CD4-positive, alpha-beta memory T cell (primary cell): ENCODE measurements around the gene UGT3A2. TPM values are rescaled to one million over a fixed set of nuclear protein-coding genes. Genes with fewer than 3 reads are reported as not detected.
"Not testable (repeated sequence)": the region's sequence is repeated elsewhere in the genome, so short reads cannot be mapped to it uniquely, and the experiment has no call there.

ENCODE experiments used
- CTCF ChIA-PET: fragments of 350-600 bp; sonication (Branson Sonifier 250); formaldehyde crosslinking; loops from one replicate; lab custom pipeline; 2021; ENCODE audit warnings: inconsistent platforms; ENCODE audit not compliant: partially characterized antibody; lab: Charles Lee
- POLR2A ChIA-PET: fragments of 350-600 bp; sonication (Branson Sonifier 250); formaldehyde crosslinking; loops from one replicate; lab custom pipeline; 2021; ENCODE audit not compliant: partially characterized antibody; lab: Charles Lee
- DNase-seq, 5 donors: peaks; one replicate each; pipeline versions ENCODE4 v3.0.0 to v3.0.0-alpha.2; 2020 to 2022; ENCODE audit warnings: mixed read lengths in 1 of 5
- H3K27ac ChIP-seq: one replicate; pipeline ENCODE4 v1.7.0; 2013; ENCODE audit warnings: low read depth, low read length
- H3K27me3 ChIP-seq: 2 replicates; pipeline ENCODE4 v1.7.0; 2013; ENCODE audit warnings: mild to moderate bottlenecking, low read length, moderate library complexity; ENCODE audit not compliant: insufficient read depth
- H3K36me3 ChIP-seq: 2 replicates; pipeline ENCODE4 v1.7.0; 2013; ENCODE audit warnings: mild to moderate bottlenecking, low read length, moderate library complexity; ENCODE audit not compliant: insufficient read depth
- H3K4me1 ChIP-seq: 2 replicates; pipeline ENCODE4 v1.7.0; 2013; ENCODE audit warnings: mild to moderate bottlenecking, low read length, moderate library complexity; ENCODE audit not compliant: insufficient read depth
- H3K4me3 ChIP-seq, 2 donors: one replicate each; pipeline ENCODE4 v1.7.0; 2013; ENCODE audit warnings: low read length in 2 of 2, mild to moderate bottlenecking in 1 of 2
- H3K9me3 ChIP-seq, 2 donors: one replicate each; pipeline ENCODE4 v1.7.0; 2013; ENCODE audit warnings: low read length in 2 of 2, control low read depth in 1 of 2; ENCODE audit not compliant: control insufficient read depth in 1 of 2
- H3K27ac Mint-ChIP-seq, 7 donors: one replicate each; pipeline ENCODE4 v1.8.0; 2020 to 2021; ENCODE audit warnings: mixed read lengths in 7 of 7, mild to moderate bottlenecking in 6 of 7, inconsistent platforms in 3 of 7, moderate library complexity in 3 of 7
- H3K27me3 Mint-ChIP-seq, 2 donors: one replicate each; pipeline ENCODE4 v1.8.0; 2020 to 2021; ENCODE audit warnings: mixed read lengths in 2 of 2
- H3K36me3 Mint-ChIP-seq, 2 donors: one replicate each; pipeline ENCODE4 v1.8.0; 2020 to 2021; ENCODE audit warnings: mixed read lengths in 2 of 2, inconsistent platforms in 1 of 2, mild to moderate bottlenecking in 1 of 2
- H3K4me1 Mint-ChIP-seq, 4 donors: one replicate each; pipeline ENCODE4 v1.8.0; 2020 to 2021; ENCODE audit warnings: mixed read lengths in 4 of 4, mild to moderate bottlenecking in 1 of 4
- H3K4me3 Mint-ChIP-seq, 8 donors: one replicate each; pipeline ENCODE4 v1.8.0; 2020 to 2021; ENCODE audit warnings: mixed read lengths in 8 of 8, mild to moderate bottlenecking in 7 of 8, moderate library complexity in 6 of 8, inconsistent platforms in 3 of 8
- H3K9me3 Mint-ChIP-seq, 8 donors: one replicate each; pipeline ENCODE4 v1.8.0; 2020 to 2021; ENCODE audit warnings: mixed read lengths in 8 of 8, mild to moderate bottlenecking in 5 of 8, inconsistent platforms in 3 of 8, moderate library complexity in 1 of 8
- intact Hi-C: fragments of 100-400 bp; cut with micrococcal nuclease; formaldehyde crosslinking; loops from one replicate; pipeline ENCODE4 v1.15.1; 2023
- polyA plus RNA-seq, 2 donors: library from polyadenylated mRNA; unstranded; fragments of 300-500 nt; fragmentation: Illumina TruSeq; gene quantifications; one replicate each; pipeline ENCODE4 v1.2.3, GENCODE V29; 2021
- total RNA-seq, 2 experiments: library from RNA; stranded (reverse); gene quantifications; one replicate each; pipeline ENCODE4 v1.2.3, GENCODE V29; 2021

Gene UGT3A2
- total and polyA plus RNA-seq, 4 experiments from 2014 or later: 0.17 TPM; not detected in 3

DNA sequence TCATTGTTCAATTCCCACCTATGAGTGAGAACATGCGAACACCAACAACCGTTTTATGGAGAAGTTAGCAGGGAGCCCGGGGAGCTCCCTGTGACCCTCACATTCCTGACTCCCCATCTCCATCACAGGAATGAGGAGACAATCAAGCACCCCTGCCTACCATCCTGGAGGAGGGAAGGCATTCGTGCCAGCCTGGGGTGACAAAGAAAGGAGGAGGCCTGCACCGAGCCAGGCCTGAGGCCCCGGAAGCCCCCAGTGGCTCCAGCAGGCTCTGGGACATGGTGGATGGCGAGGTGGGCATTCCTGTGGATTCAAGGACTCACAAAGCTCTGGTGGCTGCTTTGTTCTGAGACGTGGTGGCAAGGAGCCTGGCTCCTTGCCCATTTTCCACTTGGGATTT lies 39.0 kb downstream of the UGT3A2 start:
- Mint-ChIP-seq H3K36me3 (no peaks in the 10 kb centered on the region), H3K27ac (no peak overlapping the region)

DNA sequence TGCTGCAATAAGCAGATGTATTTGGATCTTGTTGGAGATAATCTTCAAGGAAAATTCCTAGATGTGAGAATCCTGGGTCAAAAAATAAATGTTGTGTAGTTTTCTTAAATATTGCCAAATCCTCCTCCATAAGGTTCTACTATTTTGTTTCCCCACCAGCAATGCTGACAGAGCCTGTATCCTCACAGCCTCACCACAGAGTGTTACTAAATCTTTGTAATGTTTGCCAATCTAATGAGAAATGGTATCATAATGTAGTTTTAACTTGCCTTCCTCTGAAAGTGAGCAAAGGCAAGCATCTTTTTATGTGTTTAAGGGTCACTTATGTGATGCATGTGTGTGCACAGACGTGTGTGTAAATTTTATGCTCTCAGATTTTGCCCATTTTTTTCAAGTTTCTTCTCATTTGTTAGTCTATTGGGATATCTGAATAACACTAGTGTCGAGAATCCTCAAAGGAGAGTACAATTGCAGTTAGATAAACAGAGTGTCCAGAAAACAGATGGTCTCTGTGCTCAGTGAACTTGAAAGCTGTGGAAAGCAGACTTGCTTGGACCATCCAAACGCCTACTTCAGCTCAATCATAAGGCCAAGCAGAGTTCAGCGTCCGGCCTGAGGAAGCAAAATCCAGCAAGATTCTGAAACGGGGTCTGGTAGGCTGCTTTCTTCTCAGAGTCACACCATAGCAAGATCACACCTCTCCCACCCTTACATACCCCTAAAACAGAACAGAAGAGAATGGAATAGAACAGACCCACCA lies 39.8 kb downstream of the UGT3A2 start:
- Histone ChIP-seq H3K9me3 (no peaks in the 10 kb centered on the region), H3K4me3 (no peak overlapping the region), H3K27ac (no peak overlapping the region), H3K36me3 (no peaks in the 10 kb centered on the region), H3K27me3 (no peaks in the 10 kb centered on the region), H3K4me1 (no peaks in the 10 kb centered on the region)
- H3K27me3 Mint-ChIP-seq: peaks cover 6 to 23% of the 10 kb centered on the region in 2 donors
- POLR2A ChIA-PET: no interaction called here
- no peak overlapping the region for H3K27ac Mint-ChIP-seq
- DNase-seq: no peak
- CTCF ChIA-PET: no interaction called here
- peaks cover 2 to 19% (median 6%) of the 10 kb centered on the region in 8 donors for H3K9me3 Mint-ChIP-seq
- H3K4me1 Mint-ChIP-seq: no peaks in the 10 kb centered on the region
- H3K36me3 Mint-ChIP-seq: no peaks in the 10 kb centered on the region
- intact Hi-C loops: no loop called here
- H3K4me3 Mint-ChIP-seq: no peak overlapping the region

More for the DNA sequence above, 39.0 kb downstream of the UGT3A2 start:
- Mint-ChIP-seq H3K4me1 (no peaks in the 10 kb centered on the region), H3K27me3 (peaks cover 6 to 27% of the 10 kb centered on the region in 2 donors), H3K4me3 (no peak overlapping the region), H3K9me3 (peaks cover 2 to 19% (median 6%) of the 10 kb centered on the region in 8 donors)
- Histone ChIP-seq H3K36me3 (no peaks in the 10 kb centered on the region), H3K4me3 (no peak overlapping the region), H3K4me1 (no peaks in the 10 kb centered on the region), H3K27ac (no peak overlapping the region), H3K9me3 (no peaks in the 10 kb centered on the region), H3K27me3 (no peaks in the 10 kb centered on the region)
- DNase-seq: no peak
- ChIA-PET CTCF (no interaction called here), POLR2A (no interaction called here)
- intact Hi-C loops: no loop called here

DNA sequence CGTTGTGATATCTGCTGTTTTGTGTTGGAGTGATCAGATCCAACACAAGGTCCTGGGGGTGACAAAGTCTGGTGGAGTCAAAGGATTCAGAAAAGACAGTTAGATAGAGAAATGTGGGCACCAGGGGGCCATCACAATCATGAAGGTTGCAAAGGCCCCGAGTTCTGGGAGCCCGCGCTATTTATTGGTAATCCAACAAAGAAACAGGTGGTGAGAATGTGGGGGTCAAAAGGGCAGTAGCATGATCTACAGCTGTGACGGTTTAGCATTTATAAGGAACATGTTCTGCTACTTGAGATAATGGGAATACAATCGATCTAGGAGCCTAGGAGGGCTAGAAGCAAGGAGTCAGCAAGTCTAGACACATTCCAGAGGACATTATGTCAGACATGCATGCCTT lies 44.4 kb downstream of the UGT3A2 start:
- H3K27ac Mint-ChIP-seq, H3K36me3 ChIP-seq, H3K4me3 ChIP-seq, H3K27me3 ChIP-seq, H3K4me1 ChIP-seq, intact Hi-C loops, POLR2A ChIA-PET, DNase-seq, H3K36me3 Mint-ChIP-seq, H3K27ac ChIP-seq, CTCF ChIA-PET, H3K4me3 Mint-ChIP-seq, H3K9me3 ChIP-seq, H3K4me1 Mint-ChIP-seq: not testable (repeated sequence)
- peaks cover 2 to 19% (median 7%) of the 10 kb centered on the region in 8 donors for H3K9me3 Mint-ChIP-seq
- peaks cover 3 to 19% of the 10 kb centered on the region in 2 donors for H3K27me3 Mint-ChIP-seq

DNA sequence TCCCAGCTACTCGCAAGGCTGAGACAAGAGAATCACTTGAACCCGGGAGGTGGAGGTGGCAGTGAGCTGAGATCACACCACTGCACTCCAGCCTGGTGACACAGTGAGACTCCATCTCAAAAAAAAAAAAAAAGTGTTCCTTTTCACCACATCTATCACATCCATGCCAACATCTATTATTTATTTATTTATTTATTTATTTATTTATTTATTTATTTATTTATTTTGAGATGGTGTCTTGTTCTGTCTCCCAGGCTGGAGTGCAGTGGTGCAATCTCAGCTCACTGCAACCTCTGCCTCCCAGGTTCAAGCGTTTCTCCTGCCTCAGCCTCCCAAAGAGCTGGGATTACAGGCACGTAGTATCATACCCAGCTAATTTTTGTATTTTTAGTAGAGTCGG lies 47.1 kb downstream of the UGT3A2 start:
- H3K27me3 Mint-ChIP-seq, H3K27ac Mint-ChIP-seq, H3K4me3 Mint-ChIP-seq, H3K36me3 Mint-ChIP-seq, CTCF ChIA-PET, H3K4me3 ChIP-seq, H3K4me1 Mint-ChIP-seq, H3K9me3 ChIP-seq, H3K36me3 ChIP-seq, intact Hi-C loops, H3K4me1 ChIP-seq, H3K27ac ChIP-seq, H3K27me3 ChIP-seq, POLR2A ChIA-PET, DNase-seq: not testable (repeated sequence)
- peaks cover 3 to 25% (median 19%) of the 10 kb centered on the region in 8 donors for H3K9me3 Mint-ChIP-seq

DNA sequence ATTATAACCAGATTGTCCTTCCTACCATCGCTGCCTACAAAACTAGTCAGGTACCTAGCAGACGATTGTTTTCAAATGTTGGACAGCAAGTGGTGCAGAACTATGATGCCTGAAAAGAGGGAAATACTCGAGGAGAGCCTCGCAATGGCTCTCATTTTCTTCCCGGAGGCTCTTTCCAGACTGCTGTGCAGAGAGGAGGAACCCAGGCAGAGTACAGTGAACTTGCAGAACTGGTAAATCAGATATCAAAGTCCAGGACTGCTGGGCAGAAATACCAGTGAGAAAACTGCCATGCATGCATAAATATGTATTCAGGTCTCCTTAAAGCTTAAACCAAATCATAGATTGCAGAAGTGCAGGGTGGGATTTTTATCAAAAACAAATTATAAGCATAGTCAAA lies 49.1 kb downstream of the UGT3A2 start:
- ChIA-PET CTCF (no interaction called here), POLR2A (no interaction called here)
- no peak overlapping the region for H3K27ac Mint-ChIP-seq
- no peaks in the 10 kb centered on the region for H3K4me1 ChIP-seq
- peaks cover 0 to 5% of the 10 kb centered on the region in 2 donors for H3K36me3 Mint-ChIP-seq
- DNase-seq: no peak
- peaks cover 0 to 4% of the 10 kb centered on the region in 2 donors for H3K27me3 Mint-ChIP-seq
- H3K4me3 ChIP-seq: no peak overlapping the region
- no peak overlapping the region for H3K4me3 Mint-ChIP-seq
- H3K27ac ChIP-seq: no peak overlapping the region
- H3K27me3 ChIP-seq: no peaks in the 10 kb centered on the region
- H3K4me1 Mint-ChIP-seq: no peaks in the 10 kb centered on the region
- H3K9me3 ChIP-seq: peaks cover 0 to 15% of the 10 kb centered on the region in 2 donors
- H3K9me3 Mint-ChIP-seq: peaks cover 4 to 39% (median 31%) of the 10 kb centered on the region in 8 donors
- H3K36me3 ChIP-seq: no peaks in the 10 kb centered on the region
- intact Hi-C loops: no loop called here

DNA sequence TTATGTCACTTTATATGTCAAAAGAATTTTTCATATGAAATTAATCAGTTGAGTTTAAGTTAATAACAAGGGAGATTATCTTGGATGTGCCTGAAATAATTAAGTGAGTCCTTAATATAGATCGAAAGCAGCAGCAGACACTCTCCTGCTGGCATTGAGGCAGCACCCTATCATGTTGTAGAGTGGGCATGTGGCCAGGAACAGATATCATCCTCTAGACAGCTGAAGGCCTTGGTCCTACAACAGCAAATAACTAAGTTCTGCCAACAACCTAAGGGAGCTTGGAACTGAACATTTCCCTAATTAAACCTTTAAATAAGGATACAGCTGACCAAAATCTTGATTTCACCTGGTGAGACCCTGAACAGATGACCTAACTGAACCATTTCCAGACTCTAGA lies 49.7 kb downstream of the UGT3A2 start:
- POLR2A ChIA-PET: no interaction called here
- intact Hi-C loops: no loop called here

DNA sequence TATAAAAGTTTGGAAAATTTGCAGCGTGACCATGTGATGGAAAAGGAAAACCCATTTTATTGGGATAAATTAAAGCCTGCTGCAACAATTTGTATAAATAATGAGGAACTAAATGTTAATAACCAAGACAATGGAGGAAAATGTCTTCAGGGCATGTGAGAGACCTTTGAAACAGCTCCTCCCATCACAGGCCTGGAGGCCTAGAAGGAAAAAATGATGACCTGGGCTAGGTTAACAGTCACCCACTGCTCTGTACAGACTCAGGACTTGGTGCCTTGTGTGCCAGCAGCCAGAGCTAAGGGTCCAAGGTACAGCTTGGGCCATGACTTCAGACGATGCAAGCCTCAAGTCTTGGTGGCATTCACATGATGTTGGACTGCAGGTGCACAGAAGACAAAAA lies 53.5 kb downstream of the UGT3A2 start:
- Mint-ChIP-seq H3K4me3 (no peak overlapping the region), H3K9me3 (peaks cover 2 to 64% (median 43%) of the 10 kb centered on the region in 8 donors), H3K27ac (no peak overlapping the region), H3K27me3 (no peaks in the 10 kb centered on the region), H3K36me3 (peaks cover 0 to 7% of the 10 kb centered on the region in 2 donors), H3K4me1 (no peaks in the 10 kb centered on the region)
- Histone ChIP-seq H3K27me3 (no peaks in the 10 kb centered on the region), H3K36me3 (no peaks in the 10 kb centered on the region), H3K4me3 (no peak overlapping the region), H3K4me1 (no peaks in the 10 kb centered on the region), H3K9me3 (peaks cover 0 to 15% of the 10 kb centered on the region in 2 donors), H3K27ac (no peak overlapping the region)
- ChIA-PET CTCF (no interaction called here), POLR2A (no interaction called here)
- no peak for DNase-seq
- intact Hi-C loops: no loop called here

More for the DNA sequence above, 49.7 kb downstream of the UGT3A2 start:
- H3K9me3 ChIP-seq: peaks cover 0 to 15% of the 10 kb centered on the region in 2 donors
- CTCF ChIA-PET: no interaction called here
- H3K27ac ChIP-seq: no peak overlapping the region
- Mint-ChIP-seq H3K27me3 (peaks cover 0 to 4% of the 10 kb centered on the region in 2 donors), H3K36me3 (peaks cover 0 to 7% of the 10 kb centered on the region in 2 donors), H3K4me1 (no peaks in the 10 kb centered on the region), H3K4me3 (no peak overlapping the region), H3K9me3 (peaks cover 4 to 43% (median 34%) of the 10 kb centered on the region in 8 donors), H3K27ac (no peak overlapping the region)
- H3K4me1 ChIP-seq: no peaks in the 10 kb centered on the region
- H3K4me3 ChIP-seq: no peak overlapping the region
- no peaks in the 10 kb centered on the region for H3K27me3 ChIP-seq
- no peaks in the 10 kb centered on the region for H3K36me3 ChIP-seq
- no peak for DNase-seq
